ENCODE data around the gene TAF7.
A peak's percentile ranks its signal among the peaks of the same experiment; 100 is the strongest.
"Not testable (repeated sequence)": the region's sequence is repeated elsewhere in the genome, so short reads cannot be mapped to it uniquely, and the experiment has no call there.

Gene TAF7

DNA sequence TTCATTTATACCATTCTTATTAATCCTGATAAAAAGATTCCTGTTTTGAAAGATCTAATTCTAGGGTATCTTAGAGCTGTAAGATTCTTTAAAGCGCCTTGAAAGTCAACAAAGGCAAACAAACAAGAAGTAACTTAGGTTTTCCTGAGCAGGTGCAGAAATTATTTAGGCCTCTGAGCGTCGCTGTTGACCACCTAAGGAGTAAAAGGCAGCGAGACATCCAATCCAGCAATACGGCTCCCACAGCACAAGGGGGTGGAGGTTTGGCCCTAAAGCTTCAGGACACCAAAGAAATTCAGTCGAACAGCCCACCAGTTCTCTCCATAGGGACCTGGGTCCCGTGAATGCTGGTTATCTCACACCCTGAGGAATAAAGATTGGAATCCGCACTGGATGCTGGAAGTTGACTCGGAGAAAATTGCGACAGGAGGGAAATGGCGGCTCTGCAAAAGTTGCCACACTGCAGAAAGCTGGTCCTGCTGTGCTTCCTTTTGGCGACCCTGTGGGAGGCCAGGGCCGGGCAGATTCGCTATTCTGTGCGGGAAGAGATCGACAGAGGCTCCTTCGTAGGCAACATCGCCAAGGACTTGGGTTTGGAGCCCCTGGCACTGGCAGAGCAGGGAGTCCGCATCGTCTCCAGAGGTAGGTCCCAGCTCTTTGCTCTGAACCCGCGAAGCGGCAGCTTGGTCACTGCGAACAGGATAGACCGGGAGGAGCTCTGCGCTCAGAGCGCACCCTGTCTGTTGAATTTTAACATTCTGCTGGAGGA, 18.1 kb upstream of the TAF7 start, which contains the start of gene PCDHGA2:
PCDHGA2 (plus strand) TSS at position 223 of the 769 bp plus-strand sequence.
- DNase-seq: no peak

DNA sequence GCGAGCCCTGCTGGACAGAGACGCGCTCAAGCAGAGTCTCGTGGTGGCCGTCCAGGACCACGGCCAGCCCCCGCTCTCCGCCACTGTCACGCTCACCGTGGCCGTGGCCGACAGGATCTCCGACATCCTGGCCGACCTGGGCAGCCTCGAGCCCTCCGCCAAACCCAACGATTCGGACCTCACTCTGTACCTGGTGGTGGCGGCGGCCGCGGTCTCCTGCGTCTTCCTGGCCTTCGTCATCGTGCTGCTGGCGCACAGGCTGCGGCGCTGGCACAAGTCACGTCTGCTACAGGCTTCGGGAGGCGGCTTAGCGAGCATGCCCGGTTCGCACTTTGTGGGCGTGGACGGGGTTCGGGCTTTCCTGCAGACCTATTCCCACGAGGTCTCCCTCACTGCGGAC, 12.0 kb upstream of the TAF7 start:
- not testable (repeated sequence) for DNase-seq

DNA sequence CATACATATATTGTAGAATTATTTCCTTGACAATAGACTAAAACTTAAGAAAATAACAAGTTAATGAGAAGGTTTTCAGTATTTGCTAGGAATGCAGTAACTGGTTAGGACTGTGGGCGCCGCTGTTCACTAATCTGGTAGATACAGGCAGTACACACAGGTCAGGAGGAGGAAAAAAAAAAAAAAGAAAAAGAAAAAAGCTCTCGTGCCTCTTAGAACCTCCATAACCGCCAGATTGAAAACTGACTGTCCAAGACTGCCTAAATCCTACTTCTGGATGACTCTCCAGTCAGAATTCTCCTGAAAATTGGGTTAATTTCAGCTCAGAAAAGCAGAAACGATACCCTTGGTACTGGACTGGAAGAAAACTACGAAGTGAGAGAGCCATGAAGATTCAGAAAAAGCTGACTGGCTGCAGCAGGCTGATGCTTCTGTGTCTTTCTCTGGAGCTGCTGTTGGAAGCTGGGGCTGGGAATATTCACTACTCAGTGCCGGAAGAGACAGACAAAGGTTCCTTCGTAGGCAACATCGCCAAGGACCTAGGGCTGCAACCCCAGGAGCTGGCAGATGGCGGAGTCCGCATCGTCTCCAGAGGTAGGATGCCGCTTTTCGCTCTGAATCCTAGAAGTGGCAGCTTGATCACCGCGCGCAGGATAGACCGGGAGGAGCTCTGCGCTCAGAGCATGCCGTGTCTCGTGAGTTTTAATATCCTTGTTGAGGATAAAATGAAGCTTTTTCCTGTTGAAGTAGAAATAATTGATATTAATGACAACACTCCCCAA, 9.9 kb upstream of the TAF7 start, which contains the start of gene PCDHGA1:
PCDHGA1 (plus strand) TSS at position 216 of the 782 bp plus-strand sequence.
- DNase-seq: peak; percentile 38

DNA sequence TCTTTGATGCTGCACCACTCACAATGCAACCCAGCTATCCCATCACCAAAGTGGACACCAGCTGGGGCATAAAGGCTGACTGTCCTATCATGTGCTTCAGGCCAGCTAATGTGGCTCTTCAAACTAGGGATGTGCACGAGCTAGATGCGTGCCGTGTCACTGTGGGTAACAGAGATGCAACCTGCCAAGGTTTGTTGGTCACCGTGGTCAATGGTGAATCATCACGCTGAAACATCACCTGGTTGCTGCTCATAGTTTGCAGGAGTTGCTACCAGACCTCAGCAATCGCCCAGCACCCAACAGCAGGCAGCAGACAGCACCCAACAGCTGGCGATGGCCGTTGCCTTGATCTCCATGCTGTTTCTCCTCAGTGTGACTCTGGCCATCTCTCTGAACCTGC, 7.6 kb upstream of the TAF7 start:
- no peak for DNase-seq

DNA sequence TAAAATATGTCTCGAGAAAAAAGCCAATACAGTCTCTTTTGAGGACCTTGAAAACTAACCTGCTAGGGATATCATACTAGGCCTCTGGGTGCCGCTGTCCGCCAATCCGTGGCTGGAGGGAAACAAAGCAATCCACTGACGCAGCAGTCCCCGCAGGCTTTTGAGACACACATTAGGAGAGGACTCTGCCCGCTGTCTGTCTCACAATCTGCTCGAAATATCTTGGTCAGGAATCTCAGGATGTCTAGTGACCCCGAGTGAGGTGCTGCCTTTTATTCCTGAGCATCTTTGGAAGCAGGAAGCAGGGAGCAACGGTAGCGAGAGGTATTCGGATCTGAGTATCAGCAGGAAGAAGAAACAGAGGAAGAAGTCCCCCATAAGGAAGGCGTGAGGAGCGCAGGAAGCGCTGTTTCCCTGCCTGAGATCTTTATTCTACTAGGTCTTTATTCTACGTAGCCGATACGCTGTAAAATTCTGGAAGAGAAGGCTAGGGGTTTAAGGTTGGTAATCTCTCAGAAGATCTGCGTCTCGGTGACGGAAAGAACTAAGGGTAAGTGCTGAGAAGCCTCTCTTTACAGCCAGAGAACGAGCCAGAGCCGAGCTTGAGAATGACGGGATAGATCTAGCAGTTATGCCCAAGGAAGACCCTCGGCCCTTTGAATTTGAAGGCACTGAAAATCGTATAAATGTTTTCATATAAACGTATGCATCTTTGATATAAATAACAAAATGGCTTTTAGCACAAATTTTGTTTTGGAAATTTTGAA, 5.7 kb upstream of the TAF7 start:
- peak; percentile 77 for DNase-seq

DNA sequence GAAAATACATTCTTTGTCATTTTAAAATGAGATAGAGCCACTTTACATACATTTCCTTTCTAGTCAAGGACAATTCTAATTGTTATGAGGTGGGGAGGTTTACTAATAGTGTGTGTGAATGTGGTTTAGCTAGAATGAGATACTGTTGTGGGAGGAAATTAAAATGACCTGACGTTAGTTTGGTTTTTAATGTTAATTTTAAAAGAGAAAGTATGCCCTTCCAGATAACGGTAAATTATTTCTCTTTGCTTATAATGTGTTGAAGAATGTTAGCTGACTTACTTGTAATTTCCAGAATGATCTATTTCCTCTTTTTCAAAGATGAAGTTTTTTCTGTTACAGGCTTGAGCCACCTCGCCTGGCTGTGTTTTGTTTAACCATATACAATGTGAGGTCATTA, 1.7 kb upstream of the TAF7 start:
- no peak for DNase-seq

DNA sequence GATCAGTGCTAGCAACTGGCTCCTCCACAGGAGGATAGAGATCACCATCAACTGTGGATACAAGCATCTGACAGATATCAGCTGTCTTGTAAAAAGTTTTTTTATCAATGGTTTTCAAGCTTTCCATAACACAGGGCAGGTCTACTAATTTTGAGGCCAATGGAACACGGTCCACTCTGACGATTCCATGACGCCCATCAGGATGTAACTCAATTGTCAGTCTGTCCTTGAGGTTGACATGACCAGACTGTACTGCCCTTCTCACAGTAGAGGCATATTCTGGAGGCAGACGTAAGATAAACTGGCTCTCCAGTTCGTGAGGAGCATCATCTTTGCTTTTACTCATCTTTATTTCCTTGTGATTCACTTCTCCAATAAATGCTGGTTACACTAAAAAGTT, 885 bp downstream of the TAF7 start:
- DNase-seq: no peak

DNA sequence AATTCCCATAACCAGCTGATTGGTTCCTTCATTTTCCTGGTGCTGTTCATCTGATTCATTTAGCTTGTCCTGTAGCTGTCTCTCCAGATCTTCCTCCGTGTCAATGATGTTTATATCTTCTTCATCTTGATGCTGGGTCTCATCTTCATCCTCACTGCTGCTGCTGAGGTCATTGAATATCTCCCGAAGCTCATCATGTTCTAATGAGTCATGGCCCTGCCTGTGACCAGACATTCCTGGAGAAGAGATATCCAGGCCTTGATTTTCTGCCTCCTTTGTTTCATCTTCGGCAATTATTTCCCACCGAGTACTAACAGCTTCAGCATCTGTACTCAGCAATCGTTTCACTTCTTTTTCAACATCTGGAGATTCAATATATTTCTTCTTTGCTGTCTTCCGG, 1.4 kb downstream of the TAF7 start:
- DNase-seq: no peak

DNA sequence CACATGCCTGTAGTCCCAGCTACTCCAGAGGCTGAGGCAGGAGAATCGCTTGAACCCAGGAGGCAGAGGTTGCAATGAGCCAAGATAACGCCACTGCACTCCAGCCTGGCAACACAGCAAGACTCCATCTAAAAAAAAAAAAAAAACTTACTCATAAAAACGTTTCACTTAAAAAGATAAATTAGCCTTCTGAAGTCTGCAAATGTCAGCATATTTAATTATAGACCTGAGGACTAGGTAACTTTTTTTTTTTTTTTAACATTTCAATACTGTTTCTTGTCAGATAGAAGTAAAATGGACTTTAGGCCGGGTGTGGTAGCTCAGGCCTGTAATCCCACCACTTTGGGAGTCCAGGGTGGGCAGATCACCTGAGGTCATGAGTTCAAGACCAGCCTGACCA, 3.6 kb downstream of the TAF7 start:
- not testable (repeated sequence) for DNase-seq

DNA sequence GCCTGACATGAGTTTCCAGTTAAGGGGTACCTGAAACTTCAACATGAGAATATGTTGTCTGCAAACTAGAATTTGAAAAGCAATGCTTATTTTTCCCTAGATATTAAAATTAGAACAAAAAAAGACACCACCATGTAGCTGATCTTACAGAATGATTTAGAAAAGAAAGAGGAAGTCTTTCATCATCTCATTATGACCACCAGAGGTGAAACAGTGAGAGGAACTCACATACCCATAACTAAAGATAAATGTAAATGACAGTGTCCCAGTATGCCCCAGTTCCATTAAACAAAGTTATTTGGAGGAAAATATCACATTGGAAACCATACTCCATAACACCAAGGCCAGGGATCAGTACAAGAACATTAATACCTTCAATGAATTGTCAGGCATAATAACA, 6.9 kb downstream of the TAF7 start:
- no peak for DNase-seq

DNA sequence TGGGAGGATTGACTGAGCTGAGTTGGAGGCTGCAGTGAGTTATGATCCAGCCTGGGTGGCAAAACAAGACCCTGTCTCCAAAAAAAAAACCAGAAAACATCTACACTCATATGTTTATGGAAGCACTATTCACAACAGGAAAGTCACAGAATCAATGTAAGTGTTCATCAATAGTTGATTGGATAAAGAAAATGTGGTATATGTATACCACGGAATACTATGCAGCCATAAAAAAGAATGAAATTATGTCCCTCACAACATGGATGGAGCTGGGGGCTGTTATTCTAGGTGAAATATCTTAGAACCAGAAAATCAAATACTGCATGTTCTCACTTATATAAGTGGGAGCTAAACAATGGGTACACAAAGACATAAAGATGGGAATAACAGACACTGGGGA, 14.0 kb downstream of the TAF7 start:
- DNase-seq: no peak

DNA sequence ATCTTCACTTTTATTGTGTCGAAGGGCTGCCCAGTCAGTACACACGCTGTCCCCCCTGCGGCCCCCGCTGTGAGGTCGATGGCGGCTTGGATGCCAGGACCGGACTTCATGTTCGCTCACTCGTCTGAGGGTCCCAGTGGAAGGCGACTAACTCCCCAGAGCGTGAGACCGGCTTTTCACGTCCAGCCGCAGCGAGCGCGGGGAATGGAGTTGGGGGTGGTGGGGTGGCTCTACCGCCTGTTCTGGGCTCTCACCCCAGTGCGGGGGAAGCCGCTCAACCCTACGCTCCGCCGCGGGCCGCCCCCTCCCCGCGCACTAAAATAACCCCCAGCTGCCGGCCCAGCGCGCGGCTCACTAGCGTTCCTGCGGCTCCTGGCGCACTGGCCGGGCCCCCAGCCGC, 16.8 kb downstream of the TAF7 start, which contains the start of gene SLC25A2:
SLC25A2 (minus strand) TSS at position 294 of the 400 bp plus-strand sequence; CDS start at position 110, 184 bp downstream.
- no peak for DNase-seq

DNA sequence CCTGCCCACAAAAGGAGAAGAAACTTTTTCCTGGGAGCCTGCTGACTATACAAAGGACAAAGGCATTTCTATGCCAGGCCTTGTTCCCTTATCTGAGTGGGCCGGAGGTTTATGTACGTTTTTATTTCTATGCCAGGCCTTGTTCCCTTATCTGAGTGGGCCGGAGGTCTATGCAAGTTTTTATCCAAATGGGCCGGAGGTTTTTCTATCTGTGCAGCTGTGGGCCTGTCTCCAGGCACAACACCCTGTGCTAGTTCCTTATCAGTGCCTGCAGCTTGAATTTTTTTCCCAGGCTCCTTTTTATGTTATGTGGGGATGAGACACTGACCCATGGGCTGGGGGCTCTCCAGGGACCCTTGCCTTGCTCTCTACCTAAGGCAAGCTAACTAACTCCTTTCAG, 22.2 kb downstream of the TAF7 start:
- DNase-seq: no peak

DNA sequence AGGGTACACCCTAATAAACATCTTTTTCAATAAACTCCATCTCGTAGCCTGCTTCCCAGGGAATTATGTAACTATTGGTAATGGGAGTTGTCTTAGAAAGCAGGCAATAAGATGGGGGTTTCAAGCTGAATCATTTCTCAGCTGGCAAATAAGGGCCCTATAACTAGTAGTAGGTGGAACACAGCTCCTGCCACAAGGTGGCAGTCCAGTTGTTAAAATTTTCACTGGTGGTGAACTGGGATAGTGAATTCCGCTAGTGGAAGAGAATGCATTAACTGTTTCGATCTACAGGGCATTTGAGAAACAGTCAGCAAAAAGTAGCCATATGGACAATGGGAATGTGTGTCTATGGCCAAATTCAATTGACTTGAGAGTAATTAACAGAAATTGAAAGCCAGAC, 47.7 kb downstream of the TAF7 start:
- no peak for DNase-seq

DNA sequence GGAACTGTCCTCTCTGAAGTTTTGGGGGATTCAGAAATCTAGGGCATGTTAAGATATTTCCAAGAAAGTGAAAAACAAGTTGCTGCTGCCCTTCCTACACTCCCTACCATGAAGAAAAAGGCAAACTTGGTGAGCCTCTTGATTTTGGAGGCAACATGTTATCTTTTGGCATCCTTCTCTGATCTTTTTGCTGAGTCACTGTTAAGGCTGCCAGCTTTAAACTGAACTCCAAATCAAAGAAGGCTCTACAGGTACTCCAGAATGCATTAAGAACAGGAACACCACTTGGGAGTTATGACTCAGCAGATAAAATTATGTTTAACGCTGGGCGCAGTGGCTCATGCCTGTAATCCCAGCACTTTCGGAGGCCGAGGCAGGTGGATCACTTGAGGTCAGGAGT, 51.4 kb downstream of the TAF7 start:
- DNase-seq: no peak
